CD4-positive, alpha-beta memory T cell (primary cell): ENCODE results near the gene CLRN2. TPM values are rescaled to one million over a fixed set of nuclear protein-coding genes. Genes with fewer than 3 reads are reported as not detected.
"Not testable (repeated sequence)": the region's sequence is repeated elsewhere in the genome, so short reads cannot be mapped to it uniquely, and the experiment has no call there.

Source experiments
- CTCF ChIA-PET: fragments of 350-600 bp; sonication (Branson Sonifier 250); formaldehyde crosslinking; loops from one replicate; lab custom pipeline; 2021; ENCODE audit warnings: inconsistent platforms; ENCODE audit not compliant: partially characterized antibody; lab: Charles Lee
- POLR2A ChIA-PET: fragments of 350-600 bp; sonication (Branson Sonifier 250); formaldehyde crosslinking; loops from one replicate; lab custom pipeline; 2021; ENCODE audit not compliant: partially characterized antibody; lab: Charles Lee
- DNase-seq, 5 donors: peaks; one replicate each; pipeline versions ENCODE4 v3.0.0 to v3.0.0-alpha.2; 2020 to 2022; ENCODE audit warnings: mixed read lengths in 1 of 5
- H3K27ac ChIP-seq: one replicate; pipeline ENCODE4 v1.7.0; 2013; ENCODE audit warnings: low read depth, low read length
- H3K27me3 ChIP-seq: 2 replicates; pipeline ENCODE4 v1.7.0; 2013; ENCODE audit warnings: mild to moderate bottlenecking, low read length, moderate library complexity; ENCODE audit not compliant: insufficient read depth
- H3K36me3 ChIP-seq: 2 replicates; pipeline ENCODE4 v1.7.0; 2013; ENCODE audit warnings: mild to moderate bottlenecking, low read length, moderate library complexity; ENCODE audit not compliant: insufficient read depth
- H3K4me1 ChIP-seq: 2 replicates; pipeline ENCODE4 v1.7.0; 2013; ENCODE audit warnings: mild to moderate bottlenecking, low read length, moderate library complexity; ENCODE audit not compliant: insufficient read depth
- H3K4me3 ChIP-seq, 2 donors: one replicate each; pipeline ENCODE4 v1.7.0; 2013; ENCODE audit warnings: low read length in 2 of 2, mild to moderate bottlenecking in 1 of 2
- H3K9me3 ChIP-seq, 2 donors: one replicate each; pipeline ENCODE4 v1.7.0; 2013; ENCODE audit warnings: low read length in 2 of 2, control low read depth in 1 of 2; ENCODE audit not compliant: control insufficient read depth in 1 of 2
- H3K27ac Mint-ChIP-seq, 7 donors: one replicate each; pipeline ENCODE4 v1.8.0; 2020 to 2021; ENCODE audit warnings: mixed read lengths in 7 of 7, mild to moderate bottlenecking in 6 of 7, inconsistent platforms in 3 of 7, moderate library complexity in 3 of 7
- H3K27me3 Mint-ChIP-seq, 2 donors: one replicate each; pipeline ENCODE4 v1.8.0; 2020 to 2021; ENCODE audit warnings: mixed read lengths in 2 of 2
- H3K36me3 Mint-ChIP-seq, 2 donors: one replicate each; pipeline ENCODE4 v1.8.0; 2020 to 2021; ENCODE audit warnings: mixed read lengths in 2 of 2, inconsistent platforms in 1 of 2, mild to moderate bottlenecking in 1 of 2
- H3K4me1 Mint-ChIP-seq, 4 donors: one replicate each; pipeline ENCODE4 v1.8.0; 2020 to 2021; ENCODE audit warnings: mixed read lengths in 4 of 4, mild to moderate bottlenecking in 1 of 4
- H3K4me3 Mint-ChIP-seq, 8 donors: one replicate each; pipeline ENCODE4 v1.8.0; 2020 to 2021; ENCODE audit warnings: mixed read lengths in 8 of 8, mild to moderate bottlenecking in 7 of 8, moderate library complexity in 6 of 8, inconsistent platforms in 3 of 8
- H3K9me3 Mint-ChIP-seq, 8 donors: one replicate each; pipeline ENCODE4 v1.8.0; 2020 to 2021; ENCODE audit warnings: mixed read lengths in 8 of 8, mild to moderate bottlenecking in 5 of 8, inconsistent platforms in 3 of 8, moderate library complexity in 1 of 8
- intact Hi-C: fragments of 100-400 bp; cut with micrococcal nuclease; formaldehyde crosslinking; loops from one replicate; pipeline ENCODE4 v1.15.1; 2023
- polyA plus RNA-seq, 2 donors: library from polyadenylated mRNA; unstranded; fragments of 300-500 nt; fragmentation: Illumina TruSeq; gene quantifications; one replicate each; pipeline ENCODE4 v1.2.3, GENCODE V29; 2021
- total RNA-seq, 2 experiments: library from RNA; stranded (reverse); gene quantifications; one replicate each; pipeline ENCODE4 v1.2.3, GENCODE V29; 2021

Gene CLRN2
- total and polyA plus RNA-seq, 4 experiments from 2014 or later, result not detected

GRCh38 chr4:17562157-17562556 lies 47.2 kb downstream of the CLRN2 start:
- no peaks in the 10 kb centered on the region for H3K36me3 ChIP-seq
- Mint-ChIP-seq H3K27ac (no peak overlapping the region), H3K36me3 (no peaks in the 10 kb centered on the region), H3K9me3 (no peaks in the 10 kb centered on the region), H3K4me1 (no peaks in the 10 kb centered on the region), H3K27me3 (peaks cover 1 to 2% of the 10 kb centered on the region in 2 donors), H3K4me3 (no peak overlapping the region)
- DNase-seq, result no peak
- CTCF ChIA-PET, result no interaction called here
- POLR2A ChIA-PET, result no interaction called here
- no peak overlapping the region for H3K4me3 ChIP-seq
- no peaks in the 10 kb centered on the region for H3K4me1 ChIP-seq
- intact Hi-C loops, result no loop called here
- no peaks in the 10 kb centered on the region for H3K9me3 ChIP-seq
- no peaks in the 10 kb centered on the region for H3K27me3 ChIP-seq
- no peak overlapping the region for H3K27ac ChIP-seq

DNA sequence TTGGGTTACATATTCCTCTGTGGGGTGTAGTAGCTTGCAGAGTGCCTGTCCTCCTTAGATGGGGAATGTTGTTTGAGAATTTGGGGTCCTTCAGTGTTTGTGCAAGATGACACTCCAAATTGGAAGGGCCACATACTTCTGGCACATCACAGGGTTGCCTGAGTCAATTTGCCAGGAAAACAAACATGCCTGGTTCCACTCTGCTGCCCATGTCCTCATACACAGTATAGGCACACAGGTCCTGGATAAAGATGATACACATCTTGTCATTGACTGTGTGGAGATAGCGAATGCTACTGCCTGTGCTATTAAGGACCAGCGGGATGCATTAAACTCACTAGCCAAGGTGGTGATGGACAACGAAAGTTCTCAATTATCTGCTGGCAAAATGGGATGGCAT lies 50.9 kb downstream of the CLRN2 start:
- no peaks in the 10 kb centered on the region for H3K4me1 ChIP-seq
- H3K27ac Mint-ChIP-seq, result no peak overlapping the region
- H3K4me1 Mint-ChIP-seq, result no peaks in the 10 kb centered on the region
- H3K9me3 ChIP-seq, result no peaks in the 10 kb centered on the region
- H3K36me3 ChIP-seq, result no peaks in the 10 kb centered on the region
- H3K27me3 Mint-ChIP-seq, result peaks cover 1 to 2% of the 10 kb centered on the region in 2 donors
- no peaks in the 10 kb centered on the region for H3K9me3 Mint-ChIP-seq
- ChIA-PET CTCF (interaction anchor here (4.4 kb wide), 1 partner anchor 17 kb away, joined by 18 read pairs; no protein-coding TSS in a partner anchor), POLR2A (no interaction called here)
- peak overlapping the region in 1 of 8 donors; percentile 7 for H3K4me3 Mint-ChIP-seq
- DNase-seq, result no peak
- no peak overlapping the region for H3K27ac ChIP-seq
- intact Hi-C loops, result no loop called here
- H3K27me3 ChIP-seq, result no peaks in the 10 kb centered on the region
- no peak overlapping the region for H3K4me3 ChIP-seq
- no peaks in the 10 kb centered on the region for H3K36me3 Mint-ChIP-seq

GRCh38 chr4:17567271-17567670 lies 52.3 kb downstream of the CLRN2 start:
- POLR2A ChIA-PET, result no interaction called here
- Histone ChIP-seq H3K27me3 (no peaks in the 10 kb centered on the region), H3K9me3 (no peaks in the 10 kb centered on the region), H3K36me3 (no peaks in the 10 kb centered on the region), H3K27ac (no peak overlapping the region), H3K4me3 (no peak overlapping the region), H3K4me1 (no peaks in the 10 kb centered on the region)
- Mint-ChIP-seq H3K4me1 (no peaks in the 10 kb centered on the region), H3K36me3 (no peaks in the 10 kb centered on the region), H3K9me3 (no peaks in the 10 kb centered on the region), H3K27me3 (peaks cover 1 to 2% of the 10 kb centered on the region in 2 donors), H3K27ac (no peak overlapping the region), H3K4me3 (no peak overlapping the region)
- no peak for DNase-seq
- intact Hi-C loops, result no loop called here
- CTCF ChIA-PET, result interaction anchor here (4.4 kb wide), 1 partner anchor 18 kb away, joined by 18 read pairs; no protein-coding TSS in a partner anchor

- Histone ChIP-seq H3K27me3 (no peaks in the 10 kb centered on the region), H3K4me3 (no peak overlapping the region), H3K4me1 (peaks cover 20% of the 10 kb centered on the region), H3K36me3 (no peaks in the 10 kb centered on the region), H3K9me3 (no peaks in the 10 kb centered on the region), H3K27ac (no peak overlapping the region)
- H3K27me3 Mint-ChIP-seq, result no peaks in the 10 kb centered on the region
- intact Hi-C loops, result loop anchor here (10.0 kb wide), 1 partner anchor 1819 kb away; no protein-coding TSS in a partner anchor
- peak overlapping the region in 2 of 8 donors; percentile 35 to 49 for H3K4me3 Mint-ChIP-seq
- peak overlapping the region in 3 of 7 donors; percentile 37 to 73 (median 60) for H3K27ac Mint-ChIP-seq
- DNase-seq, result no peak
- ChIA-PET POLR2A (interaction anchor here (1.5 kb wide), 1 partner anchor 40 kb away, joined by 7 read pairs; the partner anchor contains the start of gene MED28), CTCF (interaction anchor here (1.0 kb wide), 1 partner anchor 40 kb away, joined by 3 read pairs; the partner anchor contains the start of gene MED28)
- peaks cover 0 to 20% of the 10 kb centered on the region in 2 donors for H3K36me3 Mint-ChIP-seq
- H3K4me1 Mint-ChIP-seq, result peaks cover 13 to 24% (median 19%) of the 10 kb centered on the region in 4 donors
- H3K9me3 Mint-ChIP-seq, result peaks cover 0 to 2% (median 0%) of the 10 kb centered on the region in 8 donors
These were observed 59.2 kb downstream of the CLRN2 start for GRCh38 chr4:17574206-17574605.

- H3K36me3 Mint-ChIP-seq, result peaks cover 0 to 21% of the 10 kb centered on the region in 2 donors
- CTCF ChIA-PET, DNase-seq, H3K27me3 ChIP-seq, H3K4me3 Mint-ChIP-seq, H3K9me3 Mint-ChIP-seq, H3K27me3 Mint-ChIP-seq, H3K4me3 ChIP-seq, H3K27ac ChIP-seq, H3K9me3 ChIP-seq, H3K36me3 ChIP-seq: not testable (repeated sequence)
- peak overlapping the region in 2 of 7 donors; percentile 17 to 60 for H3K27ac Mint-ChIP-seq
- peaks cover 23% of the 10 kb centered on the region for H3K4me1 ChIP-seq
- peaks cover 13 to 31% (median 23%) of the 10 kb centered on the region in 4 donors for H3K4me1 Mint-ChIP-seq
- POLR2A ChIA-PET, result interaction anchor here (1.5 kb wide), 1 partner anchor 39 kb away, joined by 7 read pairs; the partner anchor contains the start of gene MED28
- intact Hi-C loops, result loop anchor here (10.0 kb wide), 1 partner anchor 1820 kb away; no protein-coding TSS in a partner anchor
These were observed 60.2 kb downstream of the CLRN2 start for GRCh38 chr4:17575177-17575576.

Other genes with a start within 250 kb of the CLRN2 start
- 10 to 100 TPM; 21.8 to 24.4 TPM for gene QDPR, start 3.1 kb upstream of the CLRN2 start, total RNA-seq
- 10 to 100 TPM; 35.5 to 46.0 TPM for gene QDPR, start 3.1 kb upstream of the CLRN2 start, polyA plus RNA-seq
- 10 to 100 TPM; 25.6 to 27.6 TPM for gene LAP3, start 62.0 kb downstream of the CLRN2 start, total RNA-seq
- gene LAP3, start 62.0 kb downstream of the CLRN2 start, polyA plus RNA-seq, result 10 to 100 TPM; 42.6 to 71.3 TPM
- gene MED28, start 99.5 kb downstream of the CLRN2 start, total RNA-seq, result 10 to 100 TPM; 85.4 to 87.0 TPM
- 10 to 100 TPM; 44.2 to 47.8 TPM for gene MED28, start 99.5 kb downstream of the CLRN2 start, polyA plus RNA-seq